ENCODE data around the gene MROH7. TPM values are rescaled to one million over a fixed set of nuclear protein-coding genes. Genes with fewer than 3 reads are reported as not detected.

Gene MROH7
- total RNA-seq, 2 experiments from 2014 or later: not detected

DNA sequence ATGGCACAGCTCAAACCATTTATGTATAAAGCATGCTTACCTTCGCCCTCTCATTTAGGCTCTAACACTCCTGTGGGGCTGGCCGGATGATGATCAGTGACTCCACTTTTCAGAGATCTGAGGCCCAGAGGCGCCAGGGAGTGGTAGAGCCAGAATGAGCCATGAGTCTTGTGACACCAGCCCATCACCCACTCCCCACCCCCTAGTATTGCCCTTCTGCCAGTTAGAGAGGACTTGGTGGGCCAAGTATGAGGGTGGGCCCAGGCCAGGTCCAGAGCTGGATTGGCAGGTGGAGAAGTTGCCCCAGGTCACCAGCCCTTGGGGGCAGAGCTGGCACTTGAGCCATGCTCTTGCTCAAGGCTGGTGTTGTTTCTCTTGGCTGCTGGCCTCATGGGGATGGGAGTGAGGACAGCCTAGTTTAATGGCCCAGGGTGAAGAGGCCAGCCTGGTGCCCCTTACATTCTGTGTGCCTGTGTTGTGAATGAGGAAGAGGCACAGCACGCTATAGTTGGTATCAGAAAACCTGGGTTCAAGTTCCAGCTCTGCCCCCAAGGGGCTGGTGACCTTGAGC, 43.8 kb downstream of the MROH7 start:
- ChIA-PET POLR2A (no interaction called here), CTCF (no interaction called here)

- ChIA-PET POLR2A (no interaction called here), CTCF (interaction anchor here (1.2 kb wide), 1 partner anchor 14 kb away, joined by 5 read pairs; no protein-coding TSS in a partner anchor)
Measured at GRCh38 chr1:54686155-54686554, 44.6 kb downstream of the MROH7 start.

DNA sequence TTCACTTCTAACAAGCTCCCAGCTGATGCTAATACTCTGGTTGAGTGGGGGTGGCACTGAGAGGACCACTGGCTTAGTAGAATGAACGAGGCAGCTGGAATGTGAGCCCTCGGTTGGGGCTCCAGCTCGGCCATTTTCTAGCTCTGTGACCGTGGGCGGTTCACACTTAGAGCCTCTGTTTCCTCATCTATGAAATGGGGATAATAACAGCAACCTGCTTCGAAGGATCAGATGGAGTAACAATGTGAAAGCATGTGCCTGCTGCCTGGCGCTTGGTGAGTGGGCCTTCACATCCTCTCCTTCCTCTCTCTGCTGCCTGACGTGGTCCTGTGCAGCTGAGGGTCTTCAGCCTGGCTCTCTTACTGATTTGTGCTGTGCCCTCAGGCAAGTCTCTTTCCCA, 53.2 kb downstream of the MROH7 start:
- ChIA-PET POLR2A (no interaction called here), CTCF (no interaction called here)

GRCh38 chr1:54695221-54695620, 53.6 kb downstream of the MROH7 start:
- POLR2A ChIA-PET: no interaction called here
- CTCF ChIA-PET: no interaction called here

- CTCF ChIA-PET: no interaction called here
- POLR2A ChIA-PET: no interaction called here
Measured at GRCh38 chr1:54695764-54696163, 54.2 kb downstream of the MROH7 start.

- CTCF ChIA-PET: interaction anchor here (0.7 kb wide), 1 partner anchor 24 kb away, joined by 6 read pairs; no protein-coding TSS in a partner anchor
- POLR2A ChIA-PET: no interaction called here
Measured at GRCh38 chr1:54696262-54696661, 54.7 kb downstream of the MROH7 start.

GRCh38 chr1:54697896-54698295, 56.3 kb downstream of the MROH7 start:
- CTCF ChIA-PET: interaction anchor here (0.8 kb wide), 1 partner anchor 103 kb away, joined by 3 read pairs; the partner anchor contains the start of gene TTC22

GRCh38 chr1:54698346-54698745, 56.8 kb downstream of the MROH7 start:
- ChIA-PET CTCF (interaction anchor here (0.8 kb wide), 1 partner anchor 102 kb away, joined by 3 read pairs; the partner anchor contains the start of gene TTC22), POLR2A (no interaction called here)

More at GRCh38 chr1:54697896-54698295, 56.3 kb downstream of the MROH7 start:
- POLR2A ChIA-PET: no interaction called here

DNA sequence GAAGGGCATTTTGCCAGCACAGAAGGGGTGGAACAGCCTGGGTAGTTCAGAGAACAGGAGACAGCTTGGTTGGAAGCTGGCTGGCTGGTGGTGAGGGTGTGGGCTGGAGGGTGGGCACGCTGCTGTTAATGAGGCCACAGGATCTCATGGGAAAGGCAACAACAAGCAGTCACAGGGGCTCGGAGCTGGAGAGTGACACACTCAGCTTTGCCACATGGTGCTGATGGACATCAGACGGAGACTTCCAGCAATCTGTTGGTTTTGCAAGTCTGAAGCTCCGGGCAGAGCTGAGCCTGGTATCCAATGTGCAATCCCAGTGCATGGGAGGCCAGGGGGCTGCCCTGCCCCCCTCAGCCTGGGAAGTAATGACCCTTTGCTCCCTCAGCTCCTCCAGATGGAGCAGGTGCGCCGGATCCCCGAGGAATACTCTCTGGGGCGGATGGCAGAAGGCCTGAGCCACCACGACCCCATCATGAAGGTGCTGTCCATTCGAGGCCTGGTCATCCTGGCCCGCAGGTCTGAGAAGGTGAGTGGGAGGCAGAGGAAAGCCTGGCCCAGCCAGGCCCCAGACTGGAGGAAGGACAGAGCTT, 58.4 kb downstream of the MROH7 start:
- CTCF ChIA-PET: no interaction called here
- POLR2A ChIA-PET: no interaction called here

DNA sequence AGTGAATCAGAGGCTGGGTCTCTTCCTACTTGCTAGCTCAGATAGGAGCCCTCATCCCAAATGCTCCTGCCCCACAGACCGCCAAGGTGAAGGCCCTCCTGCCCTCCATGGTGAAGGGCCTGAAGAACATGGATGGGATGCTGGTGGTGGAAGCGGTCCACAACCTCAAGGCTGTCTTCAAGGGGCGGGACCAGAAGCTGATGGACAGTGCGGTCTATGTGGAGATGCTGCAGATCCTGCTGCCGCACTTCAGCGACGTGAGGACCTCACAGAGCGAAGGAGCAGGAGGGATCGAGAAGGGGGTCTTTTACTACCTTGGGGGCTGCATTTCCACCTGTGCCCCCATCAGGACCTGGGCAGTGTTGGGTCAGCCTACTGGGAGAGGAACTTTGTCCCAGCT, 59.5 kb downstream of the MROH7 start:
- ChIA-PET CTCF (no interaction called here), POLR2A (no interaction called here)

- ChIA-PET CTCF (no interaction called here), POLR2A (no interaction called here)
Measured at GRCh38 chr1:54701996-54702395, 60.4 kb downstream of the MROH7 start.

- ChIA-PET CTCF (no interaction called here), POLR2A (no interaction called here)
Measured at GRCh38 chr1:54703471-54703870, 61.9 kb downstream of the MROH7 start.

DNA sequence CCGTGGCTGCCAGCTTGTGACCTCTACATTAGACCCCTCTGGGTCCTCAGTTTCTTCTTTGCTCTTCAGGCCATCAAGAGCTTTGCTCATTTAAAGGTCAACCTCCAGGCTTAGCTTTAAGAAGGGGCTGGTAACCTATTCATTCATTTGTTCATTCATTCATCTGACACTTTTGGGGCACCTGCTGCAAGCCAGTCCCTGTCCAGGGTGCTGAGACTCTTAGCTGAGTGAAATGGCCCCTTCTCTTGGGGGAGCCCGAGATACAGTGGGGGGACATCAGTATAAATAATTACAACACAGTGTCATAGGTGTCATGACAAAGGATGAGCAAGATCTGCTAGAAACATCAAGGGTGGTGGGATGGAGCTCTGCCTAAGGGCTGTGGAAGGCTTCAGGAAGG, 63.6 kb downstream of the MROH7 start:
- POLR2A ChIA-PET: no interaction called here

GRCh38 chr1:54706419-54706818, 64.8 kb downstream of the MROH7 start:
- CTCF ChIA-PET: no interaction called here

More for the DNA sequence above, 63.6 kb downstream of the MROH7 start:
- CTCF ChIA-PET: no interaction called here

GRCh38 chr1:54708385-54708784, 66.8 kb downstream of the MROH7 start:
- CTCF ChIA-PET: no interaction called here
- POLR2A ChIA-PET: no interaction called here

More at GRCh38 chr1:54706419-54706818, 64.8 kb downstream of the MROH7 start:
- POLR2A ChIA-PET: no interaction called here

DNA sequence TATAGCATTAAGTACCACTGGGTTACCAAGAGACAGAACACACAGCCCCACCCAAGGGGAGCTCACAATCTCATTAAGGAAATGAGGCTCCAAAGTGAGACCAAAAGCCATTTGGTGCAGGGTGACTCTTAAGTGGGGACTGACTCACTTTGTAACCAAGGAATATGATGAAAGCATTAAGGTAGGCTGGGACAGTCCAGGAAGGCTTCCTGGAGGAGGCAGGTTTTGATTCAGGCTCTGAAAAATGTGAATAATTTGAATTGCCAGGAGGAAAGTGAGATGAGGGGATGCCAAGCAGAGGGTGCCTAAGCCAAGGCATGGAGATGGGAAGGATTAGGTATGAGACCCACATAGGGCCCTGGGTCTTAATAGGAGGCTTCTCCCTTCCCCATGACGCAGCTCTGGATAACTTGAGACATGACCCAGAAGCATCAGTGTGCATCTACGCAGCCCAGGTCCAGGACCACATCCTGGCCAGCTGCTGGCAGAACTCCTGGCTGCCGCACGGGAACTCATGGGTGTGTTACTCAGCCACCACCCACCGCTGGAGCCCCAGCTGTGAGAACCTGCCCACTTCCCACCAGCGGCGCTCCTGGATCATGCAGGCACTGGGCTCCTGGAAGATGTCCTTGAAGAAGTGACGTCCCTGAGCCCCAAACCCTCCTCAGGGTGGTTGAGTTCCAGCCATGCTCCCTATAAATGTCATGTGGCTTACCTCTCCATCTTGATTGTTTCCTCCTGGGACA, 68.1 kb downstream of the MROH7 start:
- POLR2A ChIA-PET: no interaction called here
- CTCF ChIA-PET: no interaction called here

- POLR2A ChIA-PET: no interaction called here
- CTCF ChIA-PET: no interaction called here
Measured at GRCh38 chr1:54710434-54710833, 68.8 kb downstream of the MROH7 start.

DNA sequence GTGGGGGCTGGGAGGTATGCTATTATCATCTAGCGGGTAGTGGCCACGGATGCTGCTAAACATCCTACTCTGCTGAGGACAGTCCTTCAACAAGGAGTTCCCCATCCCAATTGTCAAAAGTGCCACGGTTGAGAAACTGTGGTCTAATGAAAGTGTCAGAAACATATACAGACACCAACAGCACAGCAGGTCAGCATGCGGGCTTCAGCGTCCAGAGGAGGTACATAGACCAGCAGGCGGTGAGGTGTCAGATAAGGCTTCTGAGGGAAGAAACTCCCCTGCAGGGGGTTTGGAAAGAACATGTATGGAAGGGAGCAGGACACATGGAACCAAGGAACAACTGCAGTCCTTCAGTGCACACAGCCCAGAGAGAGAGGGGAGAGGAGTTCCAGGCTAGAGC, 69.3 kb downstream of the MROH7 start:
- ChIA-PET POLR2A (no interaction called here), CTCF (no interaction called here)

GRCh38 chr1:54711536-54711935, 70.0 kb downstream of the MROH7 start:
- POLR2A ChIA-PET: no interaction called here
- CTCF ChIA-PET: no interaction called here

GRCh38 chr1:54714881-54715492, 73.4 kb downstream of the MROH7 start:
- ChIA-PET CTCF (interaction anchor here (0.8 to 1.7 kb wide), 4 partner anchors 42 to 92 kb away, joined by 3 to 5 read pairs (median 4); partner anchors contain the start of gene TTC22), POLR2A (interaction anchor here (2.6 kb wide), 1 partner anchor 85 kb away, joined by 15 read pairs; no protein-coding TSS in a partner anchor)
